GM06990 (cell line): ENCODE results near the gene SNAI3.

ENCODE experiments used
- DNase-seq: peaks from one replicate; pipeline ENCODE4 v3.0.0-alpha.2; 2011; ENCODE audit not compliant: insufficient read length; ENCODE audit errors: extremely low read depth
- H3K27me3 ChIP-seq: replicated peaks from 2 replicates; pipeline ENCODE4 v1.6.0; 2011; ENCODE audit warnings: low read length; ENCODE audit not compliant: control insufficient read depth, insufficient read depth
- H3K36me3 ChIP-seq: 2 replicates; pipeline ENCODE4 v1.5.1; 2011; ENCODE audit warnings: low read length; ENCODE audit not compliant: control insufficient read depth, insufficient read depth
- H3K4me3 ChIP-seq: replicated peaks from 2 replicates; pipeline ENCODE4 v1.5.1; 2011; ENCODE audit warnings: low read depth, mild to moderate bottlenecking, control low read depth, low read length
- TF ChIP-seq, protein P1 (sequence below): IDR thresholded peaks from 2 replicates; pipeline ENCODE4 v1.5.1; 2011; ENCODE audit warnings: low read length, control low read depth, mild to moderate bottlenecking, inconsistent platforms; ENCODE audit not compliant: insufficient read depth, poor library complexity, severe bottlenecking

Gene SNAI3

DNA sequence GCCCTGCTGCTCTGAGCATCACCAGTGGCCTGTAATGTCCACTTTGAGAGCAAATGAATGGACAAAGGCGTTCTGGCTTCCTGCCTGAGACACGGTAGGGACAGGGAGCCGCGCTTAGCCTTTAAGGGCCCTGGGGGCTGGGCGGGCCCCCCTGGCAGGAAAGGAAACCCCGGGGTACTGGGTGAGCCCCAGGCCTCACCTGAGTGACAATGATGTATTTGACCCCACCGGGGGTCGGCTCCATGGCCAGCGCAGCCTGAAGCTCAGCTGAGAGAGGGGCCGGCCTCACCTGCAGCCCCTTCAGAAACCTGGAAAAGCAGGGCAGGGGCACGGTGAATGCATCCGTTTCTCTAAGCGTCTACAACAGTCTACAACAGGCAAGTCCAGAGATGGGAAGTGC, 33.2 kb downstream of the SNAI3 start:
- no peak overlapping the region for H3K4me3 ChIP-seq
- TF ChIP-seq, protein P1, sequence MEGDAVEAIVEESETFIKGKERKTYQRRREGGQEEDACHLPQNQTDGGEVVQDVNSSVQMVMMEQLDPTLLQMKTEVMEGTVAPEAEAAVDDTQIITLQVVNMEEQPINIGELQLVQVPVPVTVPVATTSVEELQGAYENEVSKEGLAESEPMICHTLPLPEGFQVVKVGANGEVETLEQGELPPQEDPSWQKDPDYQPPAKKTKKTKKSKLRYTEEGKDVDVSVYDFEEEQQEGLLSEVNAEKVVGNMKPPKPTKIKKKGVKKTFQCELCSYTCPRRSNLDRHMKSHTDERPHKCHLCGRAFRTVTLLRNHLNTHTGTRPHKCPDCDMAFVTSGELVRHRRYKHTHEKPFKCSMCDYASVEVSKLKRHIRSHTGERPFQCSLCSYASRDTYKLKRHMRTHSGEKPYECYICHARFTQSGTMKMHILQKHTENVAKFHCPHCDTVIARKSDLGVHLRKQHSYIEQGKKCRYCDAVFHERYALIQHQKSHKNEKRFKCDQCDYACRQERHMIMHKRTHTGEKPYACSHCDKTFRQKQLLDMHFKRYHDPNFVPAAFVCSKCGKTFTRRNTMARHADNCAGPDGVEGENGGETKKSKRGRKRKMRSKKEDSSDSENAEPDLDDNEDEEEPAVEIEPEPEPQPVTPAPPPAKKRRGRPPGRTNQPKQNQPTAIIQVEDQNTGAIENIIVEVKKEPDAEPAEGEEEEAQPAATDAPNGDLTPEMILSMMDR, result no peak
- DNase-seq, result no peak
- H3K27me3 ChIP-seq, result no peaks in the 10 kb centered on the region
- H3K36me3 ChIP-seq, result peaks cover 36% of the 10 kb centered on the region

- H3K4me3 ChIP-seq, result no peak overlapping the region
- no peak for DNase-seq
- TF ChIP-seq, protein P1, result no peak
- no peaks in the 10 kb centered on the region for H3K27me3 ChIP-seq
- peaks cover 35% of the 10 kb centered on the region for H3K36me3 ChIP-seq
Measured at GRCh38 chr16:88652762-88653063, 33.6 kb downstream of the SNAI3 start.

DNA sequence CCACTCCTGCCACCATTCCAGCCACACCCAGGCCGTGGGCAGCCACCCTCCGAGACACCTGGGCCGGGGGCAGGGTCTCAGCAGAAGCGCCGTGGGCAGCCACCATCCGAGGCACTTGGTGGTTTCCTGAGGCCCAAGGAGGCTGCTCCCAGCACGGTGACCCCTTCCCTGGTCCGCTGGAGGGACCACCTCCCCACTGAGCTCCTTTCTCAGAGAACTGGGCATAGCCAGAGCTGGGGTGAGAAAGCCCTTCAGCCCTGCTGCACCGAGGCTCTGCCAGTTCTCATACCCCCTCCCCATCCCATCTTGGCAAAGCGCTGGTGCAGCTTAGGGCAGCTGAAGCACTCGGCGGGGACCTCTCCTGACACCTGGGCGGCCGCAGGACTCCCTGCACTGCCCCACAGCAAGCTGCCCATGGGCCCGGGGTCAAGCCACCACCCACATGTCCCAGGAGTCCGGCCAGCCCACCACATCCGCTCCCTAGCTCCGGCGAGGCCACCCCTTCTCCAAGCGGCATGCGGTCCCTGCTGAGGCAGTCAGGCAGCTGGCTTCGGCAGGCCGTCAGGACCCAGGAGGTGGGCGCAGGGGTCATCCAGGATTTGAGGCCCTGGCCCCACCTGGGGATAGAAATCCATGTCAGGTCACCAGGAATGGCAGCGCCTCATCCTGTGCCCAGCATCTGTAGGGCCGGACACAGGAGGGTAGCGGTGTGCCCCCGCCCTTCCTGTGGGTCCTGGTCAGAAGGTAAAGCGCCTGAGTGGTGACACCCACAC, 34.1 kb downstream of the SNAI3 start:
- H3K4me3 ChIP-seq, result peak overlapping the region; percentile 95
- DNase-seq, result no peak
- no peaks in the 10 kb centered on the region for H3K27me3 ChIP-seq
- TF ChIP-seq, protein P1, result no peak
- H3K36me3 ChIP-seq, result peaks cover 32% of the 10 kb centered on the region

DNA sequence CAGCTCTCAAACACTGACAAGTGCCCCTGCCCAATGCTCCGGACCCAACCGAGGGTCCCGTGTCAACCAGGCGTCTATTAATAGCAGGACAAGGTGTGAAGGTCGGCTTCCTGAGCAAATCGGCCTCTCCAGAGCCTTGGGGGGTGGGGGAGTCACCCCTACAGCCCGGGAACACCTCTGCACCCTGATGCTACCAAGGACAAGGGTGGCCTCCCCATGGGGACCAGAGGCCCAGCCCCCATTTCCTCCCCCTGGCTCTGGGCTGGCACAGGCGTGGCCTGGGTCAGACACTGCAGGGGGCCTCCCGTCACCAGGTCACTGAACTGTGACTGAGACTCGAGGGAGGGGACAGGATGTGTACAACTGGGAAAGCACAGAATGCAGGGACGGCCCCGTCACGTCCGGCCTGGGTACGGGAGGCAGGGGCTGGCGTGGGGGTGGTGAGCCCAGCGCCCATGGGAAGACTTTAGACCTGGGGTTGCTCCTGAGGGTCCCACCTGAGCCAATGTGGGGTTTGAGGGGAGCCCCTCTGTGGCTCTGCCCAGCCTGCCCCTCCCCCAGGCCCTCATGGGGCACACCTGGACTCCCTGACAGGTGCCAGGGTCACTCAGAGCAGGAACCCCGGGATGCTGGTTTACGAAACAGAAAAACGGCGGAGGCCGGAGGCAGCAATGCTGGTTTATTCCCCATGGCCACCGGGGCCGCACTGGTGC, 34.9 kb downstream of the SNAI3 start:
- TF ChIP-seq, protein P1, result no peak
- H3K27me3 ChIP-seq, result no peaks in the 10 kb centered on the region
- peaks cover 34% of the 10 kb centered on the region for H3K36me3 ChIP-seq
- DNase-seq, result peak; percentile 92
- peak overlapping the region; percentile 95 for H3K4me3 ChIP-seq

DNA sequence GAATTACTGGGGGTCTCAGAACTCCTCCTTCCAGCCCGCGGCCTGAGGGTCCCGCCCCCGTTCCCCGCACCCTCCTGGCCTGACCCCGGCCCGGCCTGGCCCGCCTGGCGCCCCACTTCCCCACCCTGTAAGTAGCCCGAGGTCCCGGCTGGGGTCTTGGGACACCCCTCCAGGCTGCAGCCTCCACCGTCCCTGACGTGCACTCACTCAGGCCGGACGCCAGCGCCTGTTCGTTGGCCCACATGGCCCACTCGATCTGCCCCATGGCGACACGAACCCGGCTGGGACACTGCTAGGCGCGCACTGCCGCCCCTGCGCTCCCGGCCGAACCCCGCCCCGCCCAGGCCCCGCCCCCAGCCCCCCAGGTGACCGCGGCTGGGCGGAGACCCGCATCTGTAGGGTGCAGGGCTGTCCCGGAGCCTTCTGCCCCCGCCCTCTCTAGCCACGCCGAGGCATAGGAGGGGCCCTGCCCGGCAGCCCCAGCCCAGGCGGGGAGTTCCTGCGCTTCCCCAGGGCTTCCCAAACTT, 35.5 kb downstream of the SNAI3 start, which contains the start of gene CYBA:
TSS of gene CYBA (minus strand) at position 305 of the 527 bp plus-strand sequence. CDS start at position 265, 40 bp downstream.
- DNase-seq, result peak; percentile 89
- Histone ChIP-seq H3K27me3 (no peaks in the 10 kb centered on the region), H3K36me3 (peaks cover 33% of the 10 kb centered on the region), H3K4me3 (peak within 1 kb of the TSS; percentile 95)
- TF ChIP-seq, protein P1, result no peak
